NCI-H2029 treated with DMSO at 0.1 percent for 48 hours (cell line): Measurements from ENCODE around the gene TRIM47.

ENCODE experiments used
- DNase-seq: peaks from one replicate; lab custom pipeline; 2025; lab: John Stamatoyannopoulos, UW

The TRIM47 gene

DNA sequence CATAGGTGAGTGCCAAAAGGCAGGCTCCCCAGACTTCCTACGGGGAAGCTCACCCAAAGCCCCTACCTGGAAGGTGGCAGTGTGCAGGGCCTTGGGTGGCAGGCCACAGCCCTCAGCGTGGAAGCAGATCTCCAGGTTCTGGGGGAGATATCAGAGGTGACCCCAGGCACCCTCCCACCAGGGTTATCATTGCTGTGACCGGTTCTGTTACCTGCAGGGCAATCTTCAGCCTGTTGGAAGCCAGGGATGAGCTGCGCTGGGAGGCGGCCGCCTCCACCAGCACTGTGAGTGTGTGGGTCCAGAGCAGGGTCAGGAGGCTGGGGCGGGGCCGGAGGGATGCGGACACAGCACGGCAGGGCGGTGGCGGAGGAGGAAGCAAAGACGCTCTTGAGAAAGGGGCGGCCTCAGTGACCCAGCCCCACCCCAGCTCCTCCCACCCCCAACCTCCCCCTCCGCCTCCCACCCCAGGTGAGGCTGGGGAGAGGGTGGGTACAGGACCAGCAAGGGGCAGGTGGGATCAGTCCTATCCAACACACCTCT, 47.3 kb downstream of the TRIM47 start:
- DNase-seq = no peak

DNA sequence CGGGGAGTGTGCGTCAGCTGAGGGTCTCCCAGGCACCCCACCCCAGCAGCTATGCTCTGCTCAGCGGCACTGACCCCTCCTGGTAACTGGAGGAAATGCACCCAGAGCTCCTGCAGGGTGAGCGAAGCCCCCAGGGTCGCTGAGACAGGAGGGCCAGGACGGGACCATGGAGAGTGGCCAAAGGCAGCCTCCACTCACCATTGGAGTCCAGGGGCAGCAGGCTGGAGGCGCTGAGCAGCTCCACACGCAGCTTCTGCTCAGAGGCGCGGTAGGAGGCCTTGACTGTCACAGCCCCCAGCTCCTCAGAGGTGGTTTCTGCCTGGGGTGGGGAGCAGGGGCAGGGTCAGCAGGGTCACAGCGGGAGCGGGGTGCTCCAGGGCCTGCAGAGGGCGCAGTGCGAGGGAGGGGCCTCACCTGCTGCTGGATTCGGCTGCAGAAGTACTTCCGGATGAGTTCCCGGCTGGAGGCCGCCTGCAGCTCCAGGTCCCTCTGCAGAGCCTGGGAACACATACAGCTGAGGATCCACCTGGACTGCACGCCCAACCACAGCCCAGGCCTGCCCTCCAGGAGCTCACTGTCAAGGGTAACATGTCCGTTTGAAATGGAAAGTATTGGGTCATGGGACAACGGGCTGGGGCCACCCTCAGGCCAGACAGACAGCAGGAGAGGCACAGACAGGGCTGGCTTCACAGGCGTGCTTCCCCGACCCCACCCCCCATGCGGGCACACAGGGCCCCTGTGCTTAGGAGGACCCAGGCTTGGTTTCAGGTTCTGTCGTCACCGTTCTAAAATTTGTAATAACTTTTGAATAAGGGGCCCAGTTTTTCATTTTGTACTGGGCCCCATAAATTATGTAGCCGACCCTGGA, 48.0 kb downstream of the TRIM47 start:
- DNase-seq = no peak

DNA sequence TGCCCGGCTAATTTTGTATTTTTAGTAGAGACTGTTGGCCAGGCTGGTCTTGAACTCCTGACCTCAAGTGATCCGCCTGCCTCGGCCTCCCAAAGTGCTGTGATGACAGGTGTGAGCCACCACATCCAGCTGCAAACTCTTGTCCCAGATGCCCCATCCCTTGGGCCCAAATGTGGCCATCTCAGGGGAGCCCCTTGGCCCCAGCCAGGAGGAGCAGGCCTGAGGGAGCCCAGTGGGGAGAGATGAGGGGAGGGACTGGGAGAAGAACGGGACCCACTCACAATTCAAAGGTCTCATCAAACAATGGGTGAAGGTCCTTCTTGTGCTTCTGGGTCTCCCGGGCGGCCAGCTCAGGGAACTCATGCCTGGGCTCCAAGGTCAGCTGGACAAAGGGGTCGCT, 48.6 kb downstream of the TRIM47 start:
- no peak for DNase-seq

DNA sequence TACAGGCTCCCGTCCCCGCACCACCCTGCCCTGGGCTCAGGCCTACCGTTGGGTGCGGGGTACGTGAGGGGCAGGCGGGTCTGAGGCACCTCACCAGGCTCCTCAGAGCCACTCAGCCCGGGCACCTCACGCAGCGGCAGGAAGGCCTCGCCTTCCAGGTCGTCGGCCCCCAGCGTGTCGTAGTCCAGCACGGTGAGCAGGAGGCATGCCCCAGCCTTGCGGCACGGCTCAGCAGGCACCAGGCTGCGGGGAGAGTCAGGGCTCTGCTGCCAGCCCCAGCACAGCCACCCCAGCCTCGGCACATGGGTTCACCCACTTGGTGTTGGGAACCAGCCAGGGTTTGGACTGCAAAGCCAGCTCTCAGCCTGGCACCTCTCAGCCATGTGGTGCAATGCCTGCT, 49.6 kb downstream of the TRIM47 start:
- no peak for DNase-seq

DNA sequence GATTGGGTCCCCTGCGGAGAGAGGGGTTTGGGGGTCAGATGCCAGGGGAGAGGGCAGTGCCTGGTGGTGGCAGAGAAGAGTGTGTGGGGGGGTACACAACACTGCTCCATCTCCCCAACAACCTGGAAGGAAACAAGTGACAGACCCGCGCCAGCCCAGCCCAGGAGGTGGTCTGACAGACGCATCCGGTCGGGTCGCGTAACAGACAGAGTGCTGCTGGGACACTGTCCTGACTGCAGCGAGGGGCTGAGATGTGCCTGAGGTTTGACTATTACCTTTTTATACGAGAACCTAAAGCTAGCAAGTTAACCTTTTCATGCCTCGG, 50.3 kb downstream of the TRIM47 start:
- DNase-seq = no peak

DNA sequence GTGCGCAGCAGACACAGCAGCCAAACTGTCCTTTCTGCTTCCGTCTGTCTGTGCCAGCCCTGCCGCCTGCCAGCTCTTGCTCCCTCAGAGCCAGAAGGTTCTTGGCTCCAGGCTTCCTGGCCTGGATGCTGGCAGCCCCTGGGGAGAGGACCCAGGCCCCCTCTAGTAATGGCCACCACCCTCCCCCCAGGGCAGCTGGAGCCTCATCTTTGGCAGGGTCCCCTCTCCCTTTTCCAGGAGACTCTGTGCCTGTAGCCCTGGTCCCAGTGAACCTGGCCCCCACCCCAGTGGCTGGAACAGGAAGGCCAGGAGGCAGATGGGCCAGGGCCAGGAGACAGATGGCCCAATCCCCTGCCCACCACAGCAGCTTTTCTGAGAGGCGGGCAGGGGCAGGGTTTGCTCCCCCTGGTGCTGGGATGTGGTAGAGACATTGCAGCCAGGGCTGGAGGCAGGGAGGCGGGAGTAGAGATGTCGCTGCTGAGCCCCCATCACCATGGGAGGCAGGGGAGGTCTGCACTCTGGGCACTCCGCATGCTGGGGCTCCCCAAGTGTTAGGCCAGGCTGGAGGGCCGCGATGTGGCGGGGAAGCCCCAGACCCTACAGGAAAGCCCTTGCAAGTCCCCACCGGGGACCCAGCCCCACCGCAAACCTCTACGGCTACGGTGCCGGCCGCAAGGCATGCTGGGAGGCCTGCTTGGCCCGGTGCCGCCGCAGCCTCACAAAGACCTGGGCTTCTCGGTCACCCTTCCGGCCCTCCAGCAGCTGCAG, 50.9 kb downstream of the TRIM47 start:
- DNase-seq = peak; percentile 30

DNA sequence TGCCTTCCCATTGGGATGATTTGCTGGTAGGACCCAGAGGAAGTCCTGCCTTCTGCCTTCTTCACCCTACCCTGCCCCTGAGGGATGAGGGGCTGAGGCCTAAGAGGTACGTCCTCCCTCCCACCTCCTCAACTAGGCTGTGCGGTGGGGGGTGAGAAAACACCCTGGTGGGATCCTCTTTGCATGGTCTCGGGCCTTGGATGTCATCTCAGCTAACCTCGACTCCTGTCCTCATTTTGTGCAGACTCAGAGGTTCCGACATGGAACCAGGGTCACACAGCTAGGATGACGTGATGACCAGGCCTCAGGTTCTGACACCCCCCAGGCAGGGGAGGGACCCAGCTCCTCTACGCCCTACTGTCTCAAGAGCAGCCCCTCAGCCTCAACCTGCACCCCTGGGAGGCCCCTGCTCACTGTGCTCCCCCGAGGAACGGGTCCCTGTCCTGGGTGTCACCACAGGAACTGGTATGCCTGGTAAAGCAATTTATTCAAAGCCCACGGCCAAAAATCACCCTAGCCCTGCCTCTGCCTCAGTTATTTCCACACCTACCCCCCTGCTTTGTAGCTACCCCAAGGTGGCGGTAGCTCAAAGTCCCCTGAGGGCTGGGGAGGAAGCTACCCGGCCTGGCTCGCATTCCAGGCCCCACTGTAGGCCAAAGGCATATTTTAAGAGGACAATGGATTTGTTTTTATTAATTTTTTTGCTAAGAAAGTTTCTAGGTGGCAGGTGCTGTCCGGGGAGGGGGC, 51.6 kb downstream of the TRIM47 start:
- no peak for DNase-seq

DNA sequence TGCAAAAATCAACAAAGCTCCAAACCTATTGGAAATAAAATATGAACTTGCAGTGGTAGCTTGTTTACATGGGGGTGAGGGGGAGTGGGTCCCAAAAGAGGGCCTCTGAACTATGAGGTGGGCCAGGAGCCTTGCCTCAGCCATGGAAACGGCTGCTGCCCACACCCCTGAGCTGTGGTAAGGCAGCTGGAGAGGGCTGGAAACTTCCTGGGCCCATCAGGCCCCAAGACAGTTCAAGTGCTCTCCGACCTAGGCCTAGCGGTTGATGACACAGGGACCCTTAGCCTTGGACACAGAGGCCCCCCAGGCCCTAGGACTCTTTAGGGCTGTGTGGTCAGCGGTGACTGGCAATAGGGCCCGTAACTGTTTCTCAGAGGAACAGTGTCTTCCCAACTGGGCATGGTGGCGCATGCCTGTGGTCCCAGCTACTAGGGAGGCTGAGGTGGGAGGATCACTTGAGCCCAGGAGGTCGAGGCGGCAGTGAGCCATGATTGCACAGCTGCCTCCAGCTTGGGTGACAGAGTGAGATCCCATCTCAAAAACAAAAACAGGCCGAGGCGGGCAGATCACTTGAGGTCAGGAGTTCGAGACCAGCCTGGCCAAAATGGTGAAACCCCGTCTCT, 52.5 kb downstream of the TRIM47 start:
- no peak for DNase-seq

DNA sequence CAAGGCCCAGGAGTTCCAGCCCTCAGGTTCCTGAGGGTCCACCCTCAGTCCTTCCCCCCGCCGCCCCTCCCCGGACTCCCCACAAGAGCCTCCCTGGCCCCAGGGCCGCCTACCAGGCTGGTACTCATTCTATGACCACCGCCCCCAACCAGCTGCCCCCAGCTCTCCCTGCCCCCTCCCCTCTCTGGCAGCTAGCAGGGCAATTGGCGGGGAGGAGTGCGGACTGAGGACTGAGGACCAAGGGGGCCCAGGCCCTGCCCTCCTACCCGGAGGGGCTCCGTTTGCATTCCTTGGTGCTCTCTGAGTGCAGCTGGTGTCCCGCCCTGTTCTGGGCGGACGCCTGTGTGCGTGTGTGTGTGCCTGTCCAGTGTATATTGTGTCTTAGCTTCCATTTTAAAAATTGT, 53.2 kb downstream of the TRIM47 start:
- DNase-seq = no peak

DNA sequence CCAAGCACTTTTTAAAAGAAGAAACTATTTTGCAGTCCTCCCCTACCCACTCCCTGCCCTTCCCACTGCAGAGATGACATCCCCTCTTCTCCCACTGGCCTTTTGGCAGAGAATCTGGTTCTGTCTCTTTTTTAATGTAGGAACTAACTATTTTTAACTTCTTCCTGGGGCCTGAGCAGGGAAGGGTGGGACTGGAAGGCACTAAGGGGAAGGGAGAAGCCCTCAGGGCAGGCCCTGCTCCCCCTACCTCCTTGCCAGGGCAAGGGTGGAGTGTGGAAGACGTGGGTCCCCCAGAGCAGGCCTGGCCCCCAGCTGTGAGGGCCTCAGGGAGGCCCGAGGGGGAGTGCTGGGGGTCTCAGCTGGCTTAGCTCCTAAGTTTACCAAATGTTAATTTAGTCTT, 53.7 kb downstream of the TRIM47 start:
- DNase-seq = no peak
